HG02678 (cell line): ENCODE measurements around the gene COL8A1.

Source experiments
- ATAC-seq: cut with Tn5 transposase; IDR thresholded peaks from one replicate; pipeline ENCODE4 v1.9.1; 2021; ENCODE audit warnings: mild to moderate bottlenecking, moderate library complexity; ENCODE audit not compliant: unreplicated experiment

COL8A1 gene

DNA sequence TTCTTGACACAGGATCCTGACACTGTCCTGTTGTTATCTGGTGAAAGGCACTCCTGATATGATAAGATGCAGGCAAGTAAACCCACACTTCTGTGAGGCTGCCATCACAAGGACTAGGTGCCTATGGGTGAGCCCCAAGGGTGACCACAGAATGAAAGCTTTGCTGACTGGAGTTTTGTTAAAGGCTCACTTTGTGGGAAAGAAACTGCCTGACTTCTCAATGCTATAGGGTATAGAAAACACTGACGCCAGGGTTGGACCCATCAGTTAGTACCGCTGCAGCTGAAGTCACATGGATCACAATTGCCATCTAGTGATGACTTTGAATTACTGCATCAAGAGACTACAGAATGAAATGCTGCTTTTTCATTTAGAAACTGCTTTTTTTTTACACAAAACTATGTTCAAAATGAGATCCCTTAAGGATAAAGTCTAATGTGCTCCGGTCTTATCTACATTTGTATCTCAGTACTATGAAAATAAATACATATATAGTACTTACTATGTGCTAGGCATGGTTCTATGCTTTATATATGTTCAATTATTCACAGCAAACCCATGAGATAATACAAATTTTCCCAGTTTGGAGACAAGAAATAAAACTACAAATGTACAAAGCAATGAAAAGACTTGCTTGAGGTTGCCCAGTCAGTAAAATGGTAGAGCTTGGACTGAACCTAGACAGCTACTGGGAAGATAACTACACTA, 115.0 kb downstream of the COL8A1 start:
- peak; percentile 94 for ATAC-seq

DNA sequence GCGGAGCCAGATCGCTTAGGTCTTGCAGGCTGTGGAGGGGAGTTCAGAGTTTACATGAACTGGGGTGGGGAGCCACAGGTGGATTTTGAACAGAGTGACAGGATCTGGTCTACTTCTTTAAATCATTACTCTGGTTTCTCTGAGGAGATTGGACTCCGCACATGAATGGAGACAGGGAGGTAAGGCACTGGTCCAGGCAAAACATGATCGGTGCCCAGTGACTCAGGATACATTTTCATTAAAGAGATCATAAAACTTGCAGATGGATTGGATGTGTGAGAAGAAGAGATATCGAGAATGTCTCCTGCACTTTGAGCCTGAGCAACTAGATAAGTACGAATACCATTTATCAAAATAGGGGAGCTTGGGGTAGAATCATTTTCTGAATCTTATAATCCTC, 117.4 kb downstream of the COL8A1 start:
- no peak for ATAC-seq

DNA sequence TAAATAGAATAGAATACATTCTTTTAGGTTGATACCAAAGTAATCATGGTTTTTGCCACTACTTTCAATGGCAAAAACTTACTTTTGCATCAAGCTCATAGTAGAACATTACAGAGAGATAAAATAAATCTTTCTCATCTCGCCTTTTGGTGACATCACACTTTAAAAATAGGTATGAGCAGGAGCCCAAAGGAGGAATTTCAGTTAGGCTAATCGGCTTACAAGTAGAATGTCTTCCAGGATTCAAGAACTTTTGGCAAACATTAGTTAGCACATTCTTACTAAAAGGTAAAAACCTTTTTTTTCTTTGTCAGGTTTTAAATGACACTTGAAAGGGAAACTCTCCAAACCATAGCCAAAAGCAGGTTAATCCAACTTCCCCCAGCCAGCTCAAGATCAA, 119.6 kb downstream of the COL8A1 start:
- ATAC-seq: no peak

DNA sequence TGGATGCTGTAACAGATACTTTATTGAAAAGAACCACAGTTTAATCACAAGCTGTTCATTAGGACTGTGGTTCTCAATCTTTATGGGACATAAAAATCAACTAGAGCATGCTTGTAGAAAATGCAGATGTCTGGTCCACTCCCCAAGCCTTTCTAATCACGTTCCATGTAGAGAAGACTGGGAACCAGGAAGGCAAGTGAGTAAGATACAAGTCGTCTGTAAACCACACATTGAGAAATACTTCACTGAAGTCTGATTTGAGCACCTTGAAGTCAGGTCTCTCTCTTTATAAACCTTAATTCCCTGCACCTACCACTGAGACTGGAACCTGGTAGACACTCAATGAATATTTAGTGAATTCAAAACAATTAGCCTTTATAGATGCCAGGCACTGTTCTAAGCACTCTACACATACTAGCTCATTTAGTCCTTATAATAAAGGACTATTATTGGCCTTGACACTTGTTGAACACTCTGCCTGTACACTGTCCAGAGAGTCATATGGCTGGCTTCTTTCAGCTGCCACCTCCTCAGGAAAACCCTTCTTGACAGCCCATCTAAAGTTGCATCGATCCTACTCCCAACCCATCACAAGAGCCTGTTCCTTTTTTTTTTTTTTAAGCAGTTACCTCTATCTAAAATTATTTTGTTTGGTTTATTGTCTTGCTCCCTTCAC, 120.2 kb downstream of the COL8A1 start:
- no peak for ATAC-seq

DNA sequence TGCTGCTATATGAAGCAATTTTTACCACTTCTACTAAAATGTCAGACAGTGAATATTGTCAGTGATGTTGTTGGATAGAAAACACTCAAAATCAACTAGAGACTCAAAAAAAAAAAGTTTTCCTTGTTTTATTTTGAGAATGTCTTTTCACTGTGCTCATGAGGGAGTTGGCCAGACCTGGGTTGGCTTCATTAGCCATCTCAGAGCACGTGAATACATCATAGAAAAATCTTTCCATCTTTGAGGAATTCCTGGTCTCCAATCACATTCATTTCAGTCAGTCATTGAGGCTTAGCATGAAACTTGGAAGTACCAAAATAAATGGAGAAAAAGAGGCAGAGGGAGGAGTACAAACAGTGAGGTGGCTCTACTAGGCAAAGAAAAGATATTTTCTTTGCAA, 121.6 kb downstream of the COL8A1 start:
- ATAC-seq: no peak

DNA sequence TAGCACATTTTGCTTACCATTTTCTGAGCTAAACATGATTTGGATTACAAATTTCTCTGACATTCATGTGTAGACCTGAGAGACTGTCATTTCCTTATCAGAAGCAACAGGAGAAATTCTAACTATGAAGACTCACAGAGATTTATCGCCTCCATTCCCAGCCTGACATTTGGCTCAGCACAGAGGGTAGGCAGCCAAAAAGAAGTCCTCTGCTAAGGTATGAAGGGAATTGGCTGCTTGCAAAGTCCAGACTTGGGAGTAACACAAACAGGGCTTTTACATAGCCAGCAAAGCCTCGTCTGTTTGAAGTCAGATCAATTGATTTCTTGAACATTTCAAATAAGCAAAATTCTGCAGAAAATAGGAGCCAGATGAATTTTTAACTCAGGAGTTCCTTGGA, 122.2 kb downstream of the COL8A1 start:
- no peak for ATAC-seq

DNA sequence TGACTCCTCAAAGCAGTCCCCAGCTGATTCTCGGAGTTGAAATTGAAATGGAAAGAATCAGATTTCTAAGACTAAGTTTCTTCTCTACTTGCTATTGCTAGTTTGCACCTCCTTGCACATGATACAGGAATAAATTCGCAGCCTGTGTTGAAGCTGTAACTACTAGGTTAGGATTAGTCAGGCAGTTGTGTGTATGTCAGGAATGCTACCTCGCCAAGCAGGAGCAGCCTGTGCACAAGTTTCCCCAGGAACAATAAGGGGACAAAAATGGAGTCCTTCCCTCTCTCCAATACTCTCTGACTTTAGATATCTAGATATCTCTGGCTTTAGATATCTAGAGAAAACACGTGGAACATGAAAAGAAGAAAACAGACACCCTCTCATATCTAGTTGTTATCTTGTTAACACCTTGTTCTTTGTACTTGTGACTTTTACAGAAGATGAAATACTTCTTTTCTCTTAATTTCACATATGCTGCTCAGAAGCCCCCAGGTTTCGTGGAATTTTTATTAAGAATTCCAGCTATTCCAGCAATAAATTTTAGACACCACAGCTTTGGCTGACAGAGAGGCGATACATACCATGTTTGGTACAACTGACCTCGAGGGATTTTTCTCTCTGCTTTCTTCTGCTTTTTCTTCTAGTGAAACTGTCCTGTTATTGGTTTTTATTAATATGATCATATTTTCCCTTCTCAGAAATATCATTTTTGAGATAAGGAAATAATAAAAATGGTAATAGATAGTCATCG, 123.2 kb downstream of the COL8A1 start:
- no peak for ATAC-seq

DNA sequence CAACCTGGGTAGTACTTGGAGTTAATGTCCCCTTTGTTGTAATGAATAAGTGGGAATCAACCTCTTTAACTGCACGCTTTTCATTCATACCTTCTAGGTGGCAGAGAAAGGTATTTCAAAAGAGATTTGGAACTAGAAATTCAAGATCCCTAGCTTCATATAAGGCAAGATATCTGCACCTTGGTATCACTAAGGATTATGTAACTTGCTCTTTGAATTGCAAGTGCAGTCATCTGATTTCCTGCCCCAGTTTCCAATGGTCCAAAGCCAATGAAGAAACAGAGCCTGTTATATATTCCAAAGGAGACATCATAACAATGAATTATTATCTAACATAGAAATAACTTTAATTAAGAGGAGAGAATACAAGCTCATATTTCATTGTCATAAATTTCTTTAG, 124.5 kb downstream of the COL8A1 start:
- ATAC-seq: no peak

DNA sequence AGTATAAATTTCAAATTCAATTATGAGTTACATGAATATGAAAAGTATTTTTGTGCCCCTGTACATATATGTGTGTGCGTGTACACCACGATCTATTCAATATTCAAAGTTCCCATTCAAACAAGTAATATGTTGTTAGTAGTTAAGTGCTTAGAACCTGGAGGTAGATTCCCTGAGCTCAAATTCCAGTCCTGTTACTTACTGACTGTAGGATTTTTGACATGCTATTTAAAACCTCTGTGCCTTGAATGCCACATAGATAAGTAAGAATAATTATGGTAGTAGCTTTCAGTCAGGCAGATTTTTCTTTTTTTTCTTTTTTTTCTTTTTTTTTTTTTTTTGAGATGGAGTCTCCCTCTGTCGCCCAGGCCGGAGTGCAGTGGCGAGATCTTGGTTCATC, 126.0 kb downstream of the COL8A1 start:
- no peak for ATAC-seq

DNA sequence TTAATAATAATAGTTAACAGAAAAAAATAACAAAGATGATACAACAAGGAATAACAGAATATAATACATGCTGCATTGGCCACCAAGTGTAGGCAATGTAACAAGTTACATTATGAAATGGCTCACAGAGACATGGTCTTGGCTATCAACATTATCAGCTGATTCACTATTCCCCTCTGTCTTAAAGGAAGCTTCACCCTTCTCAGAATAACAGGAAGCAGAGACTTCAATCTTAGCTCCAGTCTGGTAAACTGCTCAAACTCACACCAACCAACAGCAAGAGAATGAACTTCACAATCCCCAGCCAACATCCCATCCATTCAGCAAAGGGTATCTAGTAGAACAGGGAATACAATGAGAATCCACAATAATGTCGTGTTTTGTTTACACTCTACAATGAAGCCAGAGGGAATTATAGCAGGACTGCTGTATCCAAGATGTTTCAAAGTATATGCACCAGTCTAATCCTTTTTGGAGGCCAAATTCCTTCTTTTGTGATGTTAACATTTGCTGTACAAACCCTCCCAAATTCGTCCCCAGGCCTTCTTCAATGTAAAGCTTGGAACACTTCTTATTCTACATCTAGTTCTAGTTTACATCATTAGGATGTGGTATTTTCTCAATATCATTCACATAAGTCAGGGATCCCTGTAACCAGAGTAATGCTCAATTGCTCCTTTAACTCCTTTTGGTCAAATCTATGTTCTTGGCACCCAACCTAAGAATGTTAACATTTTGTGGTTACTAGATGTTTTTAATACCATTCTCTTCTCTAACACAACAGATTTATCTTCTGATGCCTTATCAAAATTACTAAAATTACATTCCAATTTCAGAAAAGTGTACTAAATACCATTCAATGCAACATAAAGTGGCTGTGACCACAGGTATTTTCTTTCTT, 126.9 kb downstream of the COL8A1 start:
- ATAC-seq: no peak

DNA sequence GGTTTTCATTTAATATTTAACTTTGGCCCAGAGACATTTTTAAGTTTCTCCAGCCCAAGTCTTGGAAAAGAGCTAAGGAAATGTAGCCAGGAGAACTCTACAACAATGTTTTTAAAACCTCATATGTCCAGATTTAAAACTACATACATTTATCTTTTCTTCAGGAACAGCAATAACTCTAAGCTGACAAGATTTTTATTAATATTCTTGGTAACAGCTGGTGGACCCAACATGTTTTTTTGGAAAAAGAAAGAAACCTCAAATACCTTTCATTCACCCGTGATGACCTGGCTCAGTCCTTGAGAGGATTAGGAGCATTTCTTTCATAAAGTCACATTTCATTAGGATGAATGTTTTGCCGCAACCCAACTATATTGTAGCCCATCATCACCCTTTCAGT, 128.9 kb downstream of the COL8A1 start:
- no peak for ATAC-seq

DNA sequence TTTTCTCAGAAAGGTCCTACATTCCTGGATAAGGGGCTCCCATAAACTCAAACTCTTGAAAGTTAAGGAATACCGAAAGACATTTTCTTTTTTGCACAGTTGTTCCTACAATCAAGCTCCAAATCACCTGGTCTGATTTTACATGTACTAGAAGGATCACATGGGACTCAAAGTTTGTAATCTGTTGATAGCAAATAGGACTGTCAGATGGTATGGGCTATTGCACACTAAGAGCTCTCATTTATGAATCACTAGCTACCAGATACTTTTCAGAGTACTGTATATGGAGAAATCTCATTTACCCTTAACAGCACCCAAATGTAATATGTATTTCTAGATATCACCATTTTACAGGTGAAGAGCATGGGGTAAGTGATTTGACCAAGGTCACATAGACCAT, 129.7 kb downstream of the COL8A1 start:
- no peak for ATAC-seq

DNA sequence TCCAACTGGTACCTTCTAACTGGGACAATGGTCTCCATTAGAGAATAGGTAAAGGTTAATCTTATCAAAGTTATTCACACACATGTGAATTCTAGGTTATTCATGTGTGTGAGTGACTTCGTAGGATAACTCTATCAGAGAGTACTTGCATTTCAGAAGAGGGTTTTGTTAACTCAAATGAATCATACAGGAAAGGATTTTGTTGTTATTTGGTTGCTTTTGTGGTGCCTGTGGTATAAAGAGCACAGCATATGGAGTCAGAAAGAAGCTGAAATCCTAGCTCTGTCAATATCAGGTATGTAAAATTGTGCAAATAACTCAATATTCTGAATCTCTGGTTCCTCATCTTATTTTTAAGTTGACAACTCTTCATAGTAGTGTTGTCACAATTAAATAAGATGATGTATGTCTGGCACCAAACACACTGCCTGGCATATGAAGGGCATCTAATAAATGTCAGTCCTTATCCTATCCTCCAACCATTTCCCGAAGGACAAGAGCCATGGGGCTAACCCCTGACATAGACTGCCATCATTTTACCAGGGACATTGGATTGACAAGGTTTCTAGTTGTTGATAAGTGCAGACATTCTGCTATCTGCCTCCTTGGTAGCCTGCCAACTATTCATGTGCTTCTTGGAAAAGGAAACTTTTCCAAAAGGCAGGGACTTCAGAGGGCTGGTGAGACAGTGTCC, 130.6 kb downstream of the COL8A1 start:
- ATAC-seq: no peak

DNA sequence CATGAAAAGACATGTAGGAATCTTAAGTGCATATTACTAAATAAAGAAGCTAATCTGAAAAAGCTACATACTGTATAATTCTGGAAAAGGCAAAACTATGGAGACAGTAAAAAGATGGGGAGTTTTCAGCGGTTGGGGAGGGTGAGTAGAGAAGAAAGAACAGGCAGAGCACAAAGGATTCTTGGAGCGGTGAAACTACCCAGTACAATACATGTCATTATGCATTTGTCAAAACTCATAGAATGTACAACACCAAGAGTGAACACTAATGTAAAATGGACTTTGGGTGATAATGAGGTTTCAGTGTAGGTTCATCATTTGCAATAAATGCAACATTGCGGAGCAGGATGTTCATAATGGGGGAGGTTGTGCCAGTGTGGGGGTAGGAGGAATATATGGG, 133.8 kb downstream of the COL8A1 start:
- no peak for ATAC-seq

DNA sequence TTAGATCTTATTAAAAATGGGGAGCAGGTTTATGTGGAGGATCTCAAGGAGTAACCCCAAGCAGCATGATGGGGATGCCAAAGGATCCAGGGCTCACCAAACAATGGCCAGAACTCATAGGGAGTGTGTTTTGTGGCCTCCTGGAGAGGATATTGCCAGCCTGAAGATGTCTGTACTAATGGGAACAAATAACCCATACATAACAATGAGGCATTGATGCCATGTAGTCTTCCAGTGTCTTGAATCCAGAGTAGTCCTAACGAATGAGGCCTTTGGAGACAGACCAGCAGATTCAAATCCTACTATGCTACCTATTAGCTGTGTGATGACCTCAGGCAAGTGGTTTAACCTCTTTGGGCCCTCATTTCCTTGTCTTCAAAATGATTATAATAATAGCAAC, 134.3 kb downstream of the COL8A1 start:
- ATAC-seq: no peak

DNA sequence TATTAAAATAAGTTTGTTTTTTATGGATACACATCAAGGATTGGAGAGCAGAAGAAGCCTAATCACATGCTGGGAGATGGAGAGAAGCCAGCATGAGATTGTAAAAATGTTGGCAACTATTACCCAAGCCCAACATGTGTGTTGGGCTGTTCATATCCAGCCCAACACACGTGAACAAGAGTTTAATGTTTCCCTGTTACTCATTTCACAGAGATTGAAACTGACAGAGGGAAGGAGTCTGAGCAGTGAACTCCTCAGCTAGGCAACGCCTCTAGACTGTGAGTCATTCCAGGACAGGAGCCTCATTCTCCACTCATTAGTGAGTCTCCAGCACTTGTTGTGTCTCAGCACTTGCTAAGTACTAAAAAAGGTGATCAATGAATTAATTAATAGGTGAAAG, 136.1 kb downstream of the COL8A1 start:
- peak; percentile 89 for ATAC-seq

DNA sequence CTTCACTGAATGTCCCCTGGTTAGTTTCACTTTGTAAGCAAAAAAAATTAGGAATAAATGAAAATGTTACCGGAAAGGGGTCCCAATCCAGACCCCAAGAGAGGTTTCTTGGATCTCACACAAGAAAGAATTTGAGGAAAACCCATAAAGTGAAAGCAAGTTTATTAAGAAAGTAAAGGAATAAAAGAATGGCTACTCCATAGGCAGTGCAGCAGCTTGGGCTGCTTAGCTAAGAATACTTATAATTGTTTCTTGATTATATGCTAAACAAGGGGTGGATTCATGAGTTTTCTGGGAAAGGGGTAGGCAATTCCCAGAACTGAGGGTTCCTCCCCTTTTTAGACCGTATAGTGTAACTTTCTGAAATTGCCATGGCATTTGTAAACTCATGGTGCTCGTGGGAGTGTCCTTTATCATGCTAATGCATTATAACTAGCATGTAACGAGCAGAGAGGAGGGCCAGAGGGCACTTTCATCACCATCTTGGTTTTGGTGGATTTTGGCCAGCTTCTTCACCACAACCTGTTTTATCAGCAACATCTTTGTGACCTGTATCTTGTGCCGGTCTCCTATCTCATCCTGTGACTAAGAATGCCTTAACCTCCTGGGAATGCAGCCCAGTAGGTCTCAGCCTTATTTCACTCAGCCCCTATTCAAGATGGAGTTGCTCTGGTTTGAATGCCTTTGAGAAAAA, 138.3 kb downstream of the COL8A1 start:
- ATAC-seq: no peak

DNA sequence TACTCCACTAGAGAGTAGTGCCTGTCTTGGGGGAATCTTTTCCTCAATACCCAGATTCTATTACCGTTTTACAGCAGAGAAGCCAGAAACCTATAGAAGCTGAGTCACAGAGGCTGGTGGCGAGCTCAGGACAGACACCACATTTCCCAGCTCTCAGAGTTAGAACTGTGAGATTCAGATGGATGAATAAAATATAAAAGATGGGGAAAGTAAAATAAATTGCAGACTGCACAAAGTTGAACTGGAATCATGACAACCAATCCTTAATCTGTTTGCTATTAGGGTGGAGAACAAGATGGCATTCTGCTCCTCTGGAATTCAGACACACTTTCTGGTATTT, 138.8 kb downstream of the COL8A1 start:
- ATAC-seq: no peak

DNA sequence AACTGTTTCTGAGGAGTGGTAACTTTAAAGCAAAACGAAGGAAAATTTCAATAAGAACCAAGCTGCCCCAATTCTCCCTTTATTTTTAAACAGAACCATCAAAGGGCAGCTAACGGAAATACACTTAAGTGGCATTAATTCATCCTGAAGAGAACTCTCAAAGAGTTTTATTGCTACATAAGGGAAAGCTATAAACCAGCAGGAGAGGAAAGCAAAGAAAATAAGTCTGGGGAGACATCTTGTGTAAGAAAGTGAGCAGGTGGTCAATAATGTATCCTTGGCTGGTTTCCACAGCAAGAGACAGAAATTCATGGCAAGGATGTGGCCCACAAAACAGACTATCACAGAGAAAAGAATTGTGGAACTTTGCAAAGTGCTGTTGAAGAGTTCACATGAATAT, 139.3 kb downstream of the COL8A1 start:
- ATAC-seq: no peak

DNA sequence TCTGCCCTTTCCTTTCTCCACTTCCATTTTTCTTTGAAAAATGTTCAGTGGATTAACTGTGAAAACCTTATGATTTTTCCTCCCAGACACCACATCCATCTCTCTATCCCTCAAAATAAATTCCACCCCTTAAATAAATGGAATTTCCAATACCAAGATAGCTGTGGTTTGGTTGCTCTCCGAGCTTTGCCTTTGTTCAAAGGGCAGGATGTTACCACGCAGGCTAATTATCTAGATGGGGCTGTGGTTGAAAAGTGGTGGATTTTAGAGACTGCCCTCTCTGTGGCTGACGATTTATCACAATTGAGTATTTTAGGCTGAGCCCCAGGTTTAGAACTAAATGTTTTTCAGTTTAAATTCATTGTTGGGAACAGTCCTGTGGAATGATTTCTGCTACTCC, 142.4 kb downstream of the COL8A1 start:
- ATAC-seq: no peak
